NK-92 treated with Interleukin-12 subunit alpha and Interleukin-12 subunit beta, amount 100 ng/mL, for 24 hours (cell line): Measurements from ENCODE around the gene PRSS33.

Experiments used
- DNase-seq: peaks from one replicate; lab custom pipeline; 2025; lab: John Stamatoyannopoulos, UW

The PRSS33 gene

GRCh38 chr16:2787406-2787805 is at the start of gene PRSS33:
TSS of gene PRSS33 (minus strand) at chr16:2787560. CDS start at chr16:2786547, 1,013 bp downstream.
- no peak for DNase-seq

DNA sequence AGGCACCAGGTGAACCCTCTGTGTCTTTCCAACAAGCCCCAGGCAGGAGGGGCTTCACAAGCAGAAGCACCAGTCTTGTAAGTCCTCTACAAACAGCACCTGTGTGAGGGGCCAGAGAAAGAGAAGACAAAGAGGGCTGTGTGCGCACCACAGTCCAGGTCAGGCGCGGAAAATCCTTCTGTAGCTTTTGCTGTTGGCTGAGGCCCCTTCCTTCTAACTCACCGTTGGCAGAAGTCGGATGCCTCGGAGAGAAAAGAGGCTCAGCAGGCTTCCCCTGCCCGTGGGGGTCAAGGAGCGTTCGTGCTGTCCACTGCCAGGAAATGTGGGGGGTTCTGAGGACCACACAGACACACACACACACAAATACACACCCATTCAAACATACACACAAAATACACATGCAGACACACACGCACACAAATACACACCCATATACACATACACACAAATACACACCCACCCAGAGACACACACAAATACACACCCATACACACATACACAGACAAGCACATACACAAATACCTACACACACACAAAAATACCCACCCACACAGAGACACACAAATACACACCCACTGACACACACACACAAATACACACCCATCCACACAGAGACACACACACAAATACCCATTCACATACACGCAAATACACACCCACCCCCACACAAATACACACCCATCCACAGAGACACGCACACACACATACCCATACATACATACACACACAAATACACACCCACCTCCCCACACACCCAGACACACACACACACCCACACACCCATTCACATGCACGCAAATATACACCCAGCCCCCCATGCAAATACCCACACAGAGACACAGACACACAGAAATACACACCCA is 49.5 kb upstream of the PRSS33 start:
- DNase-seq = no peak

DNA sequence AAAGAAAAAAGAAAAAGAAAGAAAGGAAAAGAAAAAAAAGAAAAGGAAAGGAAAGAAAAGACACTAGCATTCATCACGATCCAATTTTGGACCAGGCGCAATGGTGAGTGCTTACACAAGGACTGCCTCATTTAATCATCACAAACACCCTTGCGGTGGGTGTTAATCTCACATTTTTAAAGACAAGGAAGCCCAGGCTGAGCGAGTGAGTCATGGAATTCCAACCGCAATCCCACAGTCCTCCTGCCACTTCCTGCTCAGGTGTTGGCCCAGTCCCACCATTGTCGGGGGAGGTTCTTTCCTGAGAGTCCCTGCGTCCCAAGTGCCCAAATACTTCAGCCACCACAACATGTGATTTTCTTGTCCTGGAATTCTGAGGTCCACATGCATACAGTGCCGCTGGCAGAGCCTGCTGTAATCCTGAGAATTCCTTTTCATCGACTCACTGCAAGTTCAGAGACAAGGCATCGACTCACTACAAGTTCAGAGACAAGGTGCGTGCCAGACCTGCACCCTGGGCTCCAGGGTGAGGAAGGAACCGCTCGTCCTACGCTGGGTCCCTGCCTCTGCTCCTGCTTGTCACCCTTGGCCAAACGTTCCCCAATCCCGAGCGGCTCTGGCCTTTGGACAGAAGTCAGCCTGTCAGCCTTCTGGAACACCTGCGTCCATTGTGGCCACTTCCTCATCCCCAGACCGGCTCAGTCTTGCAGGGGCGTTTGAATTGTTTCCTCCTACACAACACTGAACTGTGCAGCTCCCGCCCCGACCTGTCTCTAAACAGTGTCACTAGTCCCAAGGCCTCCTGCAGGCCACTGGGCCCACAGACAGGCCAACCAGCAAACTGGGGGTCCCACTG is 48.5 kb upstream of the PRSS33 start:
- no peak for DNase-seq

DNA sequence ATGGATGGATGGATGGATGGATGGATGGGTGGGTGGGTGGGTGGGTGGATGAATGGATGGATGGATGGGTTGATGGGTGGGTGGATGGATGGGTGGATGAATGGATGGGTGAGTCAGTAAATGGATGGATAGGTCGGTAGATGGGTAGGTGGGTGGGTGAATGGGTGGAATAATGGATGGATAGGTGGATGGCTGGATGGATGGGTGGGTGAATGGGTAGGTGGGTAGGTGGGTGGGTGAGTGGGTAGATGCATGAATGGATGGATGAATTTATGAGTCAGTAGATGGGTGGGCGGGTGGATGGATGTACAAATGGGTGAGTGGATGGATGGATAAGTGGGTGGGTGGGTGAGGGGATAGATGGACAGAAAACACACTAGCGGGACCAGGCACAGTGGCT is 47.6 kb upstream of the PRSS33 start:
- DNase-seq = no peak

- DNase-seq = no peak
Measured at GRCh38 chr16:2833776-2834175, 46.4 kb upstream of the PRSS33 start.

GRCh38 chr16:2831203-2831602 is 43.8 kb upstream of the PRSS33 start:
- no peak for DNase-seq

GRCh38 chr16:2830355-2830695 is 43.0 kb upstream of the PRSS33 start:
- DNase-seq = no peak

GRCh38 chr16:2829501-2830354 is 42.4 kb upstream of the PRSS33 start, which contains the start of gene ZG16B:
TSS of gene ZG16B (plus strand) at chr16:2830303. CDS start at chr16:2830442, 139 bp downstream.
- DNase-seq = no peak

- no peak for DNase-seq
Measured at GRCh38 chr16:2828876-2829430, 41.6 kb upstream of the PRSS33 start.

DNA sequence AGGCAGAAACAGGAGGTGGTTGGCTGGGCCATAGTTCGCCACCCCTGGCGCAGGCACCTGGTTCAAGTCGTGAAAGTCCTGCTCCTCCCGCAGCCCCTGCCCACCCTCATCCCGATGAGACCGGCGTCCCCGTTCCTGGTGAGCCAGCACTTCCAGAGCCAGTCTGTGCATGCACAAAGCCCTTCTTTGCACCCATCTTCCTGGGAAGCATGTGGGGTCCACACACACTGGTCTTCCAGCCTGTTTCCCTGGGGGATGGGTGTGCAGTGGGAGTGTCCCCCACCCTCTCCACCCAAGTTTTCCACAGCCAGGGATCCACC is 41.1 kb upstream of the PRSS33 start:
- DNase-seq = no peak

DNA sequence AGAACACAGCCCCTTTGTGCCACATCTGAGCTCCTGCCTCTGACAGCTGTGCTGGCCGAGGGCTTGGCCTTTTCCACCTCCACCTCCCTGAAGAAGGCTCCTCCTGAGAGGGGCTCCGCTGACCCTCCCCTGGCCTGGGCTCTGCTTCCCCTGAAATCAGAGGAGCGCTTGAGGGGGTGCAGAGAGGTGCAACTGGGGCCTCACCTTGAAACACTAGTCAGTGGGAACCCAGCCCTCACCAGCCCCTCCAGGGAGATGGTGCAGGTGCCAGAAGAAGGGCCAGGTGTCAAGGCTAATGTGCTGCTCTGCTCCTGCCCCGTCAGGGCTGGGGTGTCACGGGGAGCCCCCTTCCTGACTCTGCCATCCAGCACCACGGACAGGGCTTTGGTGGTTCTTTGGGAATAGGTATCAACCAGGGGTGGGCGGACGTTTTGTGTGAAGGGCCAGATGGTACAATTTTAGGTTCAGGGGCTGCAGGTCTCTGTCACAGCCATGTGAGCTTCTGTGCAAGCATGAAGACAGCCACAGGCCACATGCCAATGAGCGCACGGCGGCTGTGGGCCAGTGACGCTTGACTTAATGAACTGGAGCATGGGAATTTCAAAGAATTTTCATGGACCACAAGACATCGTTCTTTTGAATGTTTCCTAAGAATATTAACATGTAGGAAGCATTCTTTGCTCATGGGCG is 40.6 kb upstream of the PRSS33 start:
- no peak for DNase-seq

- no peak for DNase-seq
Measured at GRCh38 chr16:2827374-2827791, 40.0 kb upstream of the PRSS33 start.

- no peak for DNase-seq
Measured at GRCh38 chr16:2826591-2827373, 39.4 kb upstream of the PRSS33 start.

GRCh38 chr16:2825906-2826305 is 38.5 kb upstream of the PRSS33 start:
- no peak for DNase-seq

- no peak for DNase-seq
Measured at GRCh38 chr16:2825049-2825742, 37.8 kb upstream of the PRSS33 start.

DNA sequence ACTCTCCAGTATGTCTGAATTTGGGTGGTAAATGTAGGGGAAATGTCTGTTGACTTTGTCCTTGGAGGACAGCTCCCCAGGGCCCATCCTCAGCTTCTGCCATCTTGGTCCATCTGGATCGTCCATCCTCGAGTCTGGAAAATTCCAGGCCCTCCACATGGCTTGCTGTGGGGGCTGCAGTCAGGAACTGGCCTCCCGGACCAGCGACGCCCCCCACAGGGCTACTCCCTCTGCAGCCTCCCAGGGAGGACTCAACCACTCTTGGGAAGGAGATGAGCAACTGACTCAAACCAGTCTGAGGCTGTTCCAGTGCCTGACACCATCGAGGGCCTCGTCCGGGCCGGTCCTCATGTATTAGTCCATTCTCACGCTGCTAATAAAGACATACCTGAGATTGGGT is 37.3 kb upstream of the PRSS33 start:
- DNase-seq = no peak

- DNase-seq = no peak
Measured at GRCh38 chr16:2822496-2822895, 35.1 kb upstream of the PRSS33 start.

DNA sequence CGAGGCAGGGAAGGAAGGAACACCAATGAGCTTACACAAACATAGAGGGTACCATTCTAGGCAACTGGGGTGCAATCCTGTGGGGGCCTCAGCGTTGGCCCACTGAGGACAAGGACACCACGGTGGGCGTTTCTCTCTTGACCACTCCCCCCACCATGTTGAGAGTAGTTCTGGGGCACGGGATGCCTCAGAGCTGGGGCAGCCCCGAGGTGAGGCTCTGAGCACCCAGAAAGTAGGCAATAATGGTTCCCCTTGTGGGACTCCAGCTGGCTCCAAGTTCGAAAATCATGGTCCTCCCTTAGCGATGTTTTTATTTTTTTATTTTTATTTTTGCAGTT is 34.8 kb upstream of the PRSS33 start:
- no peak for DNase-seq

- DNase-seq = no peak
Measured at GRCh38 chr16:2821487-2822157, 34.3 kb upstream of the PRSS33 start.
